ENCODE results near the gene PLEK2.

GRCh38 chr14:67360470-67361206 lies 51.3 kb downstream of the PLEK2 start:
- TF ChIP-seq, protein P1, sequence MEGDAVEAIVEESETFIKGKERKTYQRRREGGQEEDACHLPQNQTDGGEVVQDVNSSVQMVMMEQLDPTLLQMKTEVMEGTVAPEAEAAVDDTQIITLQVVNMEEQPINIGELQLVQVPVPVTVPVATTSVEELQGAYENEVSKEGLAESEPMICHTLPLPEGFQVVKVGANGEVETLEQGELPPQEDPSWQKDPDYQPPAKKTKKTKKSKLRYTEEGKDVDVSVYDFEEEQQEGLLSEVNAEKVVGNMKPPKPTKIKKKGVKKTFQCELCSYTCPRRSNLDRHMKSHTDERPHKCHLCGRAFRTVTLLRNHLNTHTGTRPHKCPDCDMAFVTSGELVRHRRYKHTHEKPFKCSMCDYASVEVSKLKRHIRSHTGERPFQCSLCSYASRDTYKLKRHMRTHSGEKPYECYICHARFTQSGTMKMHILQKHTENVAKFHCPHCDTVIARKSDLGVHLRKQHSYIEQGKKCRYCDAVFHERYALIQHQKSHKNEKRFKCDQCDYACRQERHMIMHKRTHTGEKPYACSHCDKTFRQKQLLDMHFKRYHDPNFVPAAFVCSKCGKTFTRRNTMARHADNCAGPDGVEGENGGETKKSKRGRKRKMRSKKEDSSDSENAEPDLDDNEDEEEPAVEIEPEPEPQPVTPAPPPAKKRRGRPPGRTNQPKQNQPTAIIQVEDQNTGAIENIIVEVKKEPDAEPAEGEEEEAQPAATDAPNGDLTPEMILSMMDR (IDR thresholded peaks at IDR 0.05): no peak
- TF ChIP-seq POLR2A (IDR thresholded peaks at IDR 0.05): no peak
- TF ChIP-seq POLR2AphosphoS5 (IDR thresholded peaks at IDR 0.05): no peak

All from prostate gland (tissue), 2 donors.